HPDE6-E6E7 (cell line): ENCODE results near the gene UGT2A3.
"Not testable (repeated sequence)": the region's sequence is repeated elsewhere in the genome, so short reads cannot be mapped to it uniquely, and the experiment has no call there.

Experiments used
- DNase-seq: peaks from one replicate; pipeline ENCODE4 v3.0.0; 2011; ENCODE audit warnings: missing footprints; ENCODE audit errors: extremely low spot score

Gene UGT2A3

GRCh38 chr4:68951078-68951805, at the start of gene UGT2A3:
UGT2A3 (minus strand) TSS chr4:68951804; CDS start chr4:68951760, 44 bp downstream.
- no peak for DNase-seq

GRCh38 chr4:68997040-68997439, 45.4 kb upstream of the UGT2A3 start:
- DNase-seq = no peak

GRCh38 chr4:68995292-68995691, 43.7 kb upstream of the UGT2A3 start:
- no peak for DNase-seq

GRCh38 chr4:68987007-68987406, 35.4 kb upstream of the UGT2A3 start:
- no peak for DNase-seq

GRCh38 chr4:68985442-68985841, 33.8 kb upstream of the UGT2A3 start:
- DNase-seq = no peak

GRCh38 chr4:68984947-68985346, 33.3 kb upstream of the UGT2A3 start:
- DNase-seq = no peak

- no peak for DNase-seq
These were observed 11.8 kb upstream of the UGT2A3 start for GRCh38 chr4:68963374-68963773.

GRCh38 chr4:68962868-68963267, 11.3 kb upstream of the UGT2A3 start:
- DNase-seq = no peak

- DNase-seq = no peak
These were observed 8.9 kb upstream of the UGT2A3 start for GRCh38 chr4:68960294-68961163.

GRCh38 chr4:68959085-68959484, 7.5 kb upstream of the UGT2A3 start:
- not testable (repeated sequence) for DNase-seq

- no peak for DNase-seq
These were observed 2.5 kb upstream of the UGT2A3 start for GRCh38 chr4:68954126-68954525.

GRCh38 chr4:68953056-68953596, 1.5 kb upstream of the UGT2A3 start:
- DNase-seq = no peak

- no peak for DNase-seq
These were observed 392 bp upstream of the UGT2A3 start for GRCh38 chr4:68951806-68952585.

- DNase-seq = no peak
These were observed 1.6 kb downstream of the UGT2A3 start for GRCh38 chr4:68950033-68950432.

- DNase-seq = no peak
These were observed 2.6 kb downstream of the UGT2A3 start for GRCh38 chr4:68948985-68949384.

- no peak for DNase-seq
These were observed 3.4 kb downstream of the UGT2A3 start for GRCh38 chr4:68948044-68948743.

GRCh38 chr4:68929076-68929737, 22.4 kb downstream of the UGT2A3 start:
- no peak for DNase-seq

GRCh38 chr4:68927165-68927564, 24.4 kb downstream of the UGT2A3 start:
- no peak for DNase-seq

- DNase-seq = not testable (repeated sequence)
These were observed 29.4 kb downstream of the UGT2A3 start for GRCh38 chr4:68922202-68922601.

GRCh38 chr4:68921051-68921450, 30.6 kb downstream of the UGT2A3 start:
- no peak for DNase-seq

GRCh38 chr4:68917016-68917415, 34.6 kb downstream of the UGT2A3 start:
- DNase-seq = no peak
